Peyer's patch (tissue), 4 donors: ENCODE measurements around the gene NPNT.

Experiments
- POLR2A ChIP-seq, 2 donors: fragments of 450-650 bp; IDR thresholded peaks; one replicate each; pipeline ENCODE4 v1.5.1; 2017; ENCODE audit warnings: antibody characterized with exemption in 2 of 2, mild to moderate bottlenecking in 2 of 2, moderate library complexity in 2 of 2
- TF ChIP-seq, protein P1 (sequence below), 6 experiments: fragments of 450-650 bp in 4 of 6; fragments of 200-600 bp in 2 of 6; sonication (generic) in 1 of 6; IDR thresholded peaks; one replicate each; pipeline ENCODE4 v1.5.1; 2017 to 2019; ENCODE audit warnings: antibody characterized with exemption in 6 of 6, mild to moderate bottlenecking in 3 of 6, moderate library complexity in 1 of 6

DNA sequence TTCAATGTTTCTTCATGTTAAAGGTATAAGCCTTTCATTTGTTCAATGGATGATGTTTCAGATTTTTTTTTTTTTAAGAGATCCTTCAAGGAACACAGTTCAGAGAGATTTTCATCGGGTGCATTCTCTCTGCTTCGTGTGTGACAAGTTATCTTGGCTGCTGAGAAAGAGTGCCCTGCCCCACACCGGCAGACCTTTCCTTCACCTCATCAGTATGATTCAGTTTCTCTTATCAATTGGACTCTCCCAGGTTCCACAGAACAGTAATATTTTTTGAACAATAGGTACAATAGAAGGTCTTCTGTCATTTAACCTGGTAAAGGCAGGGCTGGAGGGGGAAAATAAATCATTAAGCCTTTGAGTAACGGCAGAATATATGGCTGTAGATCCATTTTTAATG lies 75.8 kb downstream of the NPNT start:
- TF ChIP-seq POLR2A (IDR thresholded peaks at IDR 0.05), result no peak
- TF ChIP-seq, protein P1, sequence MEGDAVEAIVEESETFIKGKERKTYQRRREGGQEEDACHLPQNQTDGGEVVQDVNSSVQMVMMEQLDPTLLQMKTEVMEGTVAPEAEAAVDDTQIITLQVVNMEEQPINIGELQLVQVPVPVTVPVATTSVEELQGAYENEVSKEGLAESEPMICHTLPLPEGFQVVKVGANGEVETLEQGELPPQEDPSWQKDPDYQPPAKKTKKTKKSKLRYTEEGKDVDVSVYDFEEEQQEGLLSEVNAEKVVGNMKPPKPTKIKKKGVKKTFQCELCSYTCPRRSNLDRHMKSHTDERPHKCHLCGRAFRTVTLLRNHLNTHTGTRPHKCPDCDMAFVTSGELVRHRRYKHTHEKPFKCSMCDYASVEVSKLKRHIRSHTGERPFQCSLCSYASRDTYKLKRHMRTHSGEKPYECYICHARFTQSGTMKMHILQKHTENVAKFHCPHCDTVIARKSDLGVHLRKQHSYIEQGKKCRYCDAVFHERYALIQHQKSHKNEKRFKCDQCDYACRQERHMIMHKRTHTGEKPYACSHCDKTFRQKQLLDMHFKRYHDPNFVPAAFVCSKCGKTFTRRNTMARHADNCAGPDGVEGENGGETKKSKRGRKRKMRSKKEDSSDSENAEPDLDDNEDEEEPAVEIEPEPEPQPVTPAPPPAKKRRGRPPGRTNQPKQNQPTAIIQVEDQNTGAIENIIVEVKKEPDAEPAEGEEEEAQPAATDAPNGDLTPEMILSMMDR (IDR thresholded peaks at IDR 0.05), result no peak
